Gastrocnemius medialis (tissue), 4 donors: ENCODE results near the gene NLK.

Experiments
- POLR2A ChIP-seq, 2 donors: fragments of 450-650 bp; IDR thresholded peaks; one replicate each; pipeline ENCODE4 v1.6.1; 2017; ENCODE audit warnings: antibody characterized with exemption in 2 of 2, mild to moderate bottlenecking in 2 of 2, moderate library complexity in 2 of 2
- TF ChIP-seq, protein P1 (sequence below), 5 experiments: fragments of 450-650 bp in 3 of 5; fragments of 200-600 bp in 2 of 5; sonication (generic) in 2 of 5; IDR thresholded peaks in 4 of 5; conservative IDR thresholded peaks in 1 of 5; 1 replicate in 4 of 5; 2 replicates in 1 of 5; pipeline ENCODE4 v1.5.1; 2016 to 2019; ENCODE audit warnings: antibody characterized with exemption in 5 of 5, mild to moderate bottlenecking in 3 of 5, moderate library complexity in 3 of 5

DNA sequence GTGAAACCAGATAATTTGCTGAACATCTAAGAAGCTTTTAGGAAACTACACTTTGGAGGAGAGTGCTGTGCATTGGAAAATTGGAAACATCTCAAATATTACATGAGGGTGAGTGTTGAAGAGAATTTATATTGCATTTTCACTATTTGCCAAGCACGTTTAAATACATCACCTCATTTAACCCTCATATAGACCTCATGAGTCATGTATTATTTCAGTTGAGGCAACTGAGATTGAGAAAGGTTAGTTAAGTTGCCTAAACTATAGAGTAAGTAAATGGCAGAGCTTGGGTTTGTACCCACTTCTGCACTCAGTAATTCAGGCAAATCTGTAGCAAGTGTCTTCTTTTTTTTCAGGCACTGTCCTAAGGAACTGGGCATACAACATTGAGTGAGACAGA lies 3.7 kb upstream of the NLK start:
- TF ChIP-seq, protein P1, sequence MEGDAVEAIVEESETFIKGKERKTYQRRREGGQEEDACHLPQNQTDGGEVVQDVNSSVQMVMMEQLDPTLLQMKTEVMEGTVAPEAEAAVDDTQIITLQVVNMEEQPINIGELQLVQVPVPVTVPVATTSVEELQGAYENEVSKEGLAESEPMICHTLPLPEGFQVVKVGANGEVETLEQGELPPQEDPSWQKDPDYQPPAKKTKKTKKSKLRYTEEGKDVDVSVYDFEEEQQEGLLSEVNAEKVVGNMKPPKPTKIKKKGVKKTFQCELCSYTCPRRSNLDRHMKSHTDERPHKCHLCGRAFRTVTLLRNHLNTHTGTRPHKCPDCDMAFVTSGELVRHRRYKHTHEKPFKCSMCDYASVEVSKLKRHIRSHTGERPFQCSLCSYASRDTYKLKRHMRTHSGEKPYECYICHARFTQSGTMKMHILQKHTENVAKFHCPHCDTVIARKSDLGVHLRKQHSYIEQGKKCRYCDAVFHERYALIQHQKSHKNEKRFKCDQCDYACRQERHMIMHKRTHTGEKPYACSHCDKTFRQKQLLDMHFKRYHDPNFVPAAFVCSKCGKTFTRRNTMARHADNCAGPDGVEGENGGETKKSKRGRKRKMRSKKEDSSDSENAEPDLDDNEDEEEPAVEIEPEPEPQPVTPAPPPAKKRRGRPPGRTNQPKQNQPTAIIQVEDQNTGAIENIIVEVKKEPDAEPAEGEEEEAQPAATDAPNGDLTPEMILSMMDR (IDR thresholded peaks at IDR 0.05 in 4 of 5, conservative IDR thresholded peaks at IDR 0.05 in 1 of 5): no peak
- no peak for TF ChIP-seq POLR2A (IDR thresholded peaks at IDR 0.05)
